ENCODE measurements around the gene RIC8B. TPM values are rescaled to one million over a fixed set of nuclear protein-coding genes. Genes with fewer than 3 reads are reported as not detected.

Gene RIC8B
- total and polyA plus RNA-seq, 2 of the 8 experiments (the other 6 are each of a cell fraction or from before 2014, with no cell fraction given), result 8.2 to 25.3 TPM

GRCh38 chr12:106907411-106907810 is 132.9 kb downstream of the RIC8B start:
- TF ChIP-seq JUND (IDR thresholded peaks at IDR 0.05; ENCODE audit: low read length) (no peak), CEBPB (IDR thresholded peaks at IDR 0.05; ENCODE audit: low read depth, low read length) (no peak), TEAD4 (IDR thresholded peaks at IDR 0.05; ENCODE audit: low read depth, low read length) (no peak), POU5F1 (IDR thresholded peaks at IDR 0.05; ENCODE audit: low read depth, low read length) (no peak), FOSL1 (IDR thresholded peaks at IDR 0.05; ENCODE audit: insufficient read depth, low read depth, low read length) (no peak), SAP30 (IDR thresholded peaks at IDR 0.05; ENCODE audit: insufficient read depth, insufficient replicate concordance, low read length) (no peak), KDM1A (IDR thresholded peaks at IDR 0.05; ENCODE audit: borderline replicate concordance, low read length) (peak; percentile 55; the same call in 1 of the 2 replicates)
- Histone ChIP-seq H2BK120ac (replicated peaks; ENCODE audit: low read depth, low read length) (no peak overlapping the region), H3K9ac (replicated peaks in 1 of 4; ENCODE audit: extremely low read depth in 1 of 4, low read depth in 3 of 4, low read length in 3 of 4) (no peak overlapping the region), H3K4ac (replicated peaks; ENCODE audit: insufficient read length, low read depth, low read length) (no peak overlapping the region), H3K27me3 (replicated peaks in 1 of 4; ENCODE audit: control insufficient read depth in 3 of 4, extremely low read depth in 1 of 4, insufficient read depth in 3 of 4, low read length in 3 of 4) (peaks cover 2 to 10% (median 7%) of the 10 kb centered on the region in 4 experiments; a peak in 6 of 7 replicates), H3K18ac (ENCODE audit: extremely low read depth, low read length) (no peak overlapping the region), H3K56ac (replicated peaks; ENCODE audit: insufficient read length, low read depth, low read length) (no peak overlapping the region), H3K4me1 (replicated peaks in 1 of 4; ENCODE audit: control insufficient read depth in 3 of 4, insufficient read depth in 4 of 4, low read length in 3 of 4) (peaks cover 0 to 2% (median 0%) of the 10 kb centered on the region in 4 experiments; a peak in 3 of 7 replicates), H2BK15ac (ENCODE audit: low read length) (no peak overlapping the region), H3K23me2 (ENCODE audit: low read depth, low read length) (peaks cover 7% of the 10 kb centered on the region), H2AK5ac (ENCODE audit: low read depth, low read length) (no peak overlapping the region), H4K8ac (ENCODE audit: extremely low read depth, insufficient read depth, low read length) (no peak overlapping the region), H3K79me2 (ENCODE audit: control insufficient read depth in 1 of 2, insufficient read depth in 2 of 2, low read length in 2 of 2) (no peaks in the 10 kb centered on the region), H4K20me1 (replicated peaks in 1 of 2; ENCODE audit: control insufficient read depth in 1 of 2, insufficient read depth in 2 of 2, low read length in 2 of 2) (no peaks in the 10 kb centered on the region), H4K91ac (replicated peaks; ENCODE audit: insufficient read length, low read length) (no peak overlapping the region), H3K4me2 (ENCODE audit: insufficient read depth in 1 of 2, low read depth in 2 of 2, low read length in 2 of 2) (no peak overlapping the region), H3K14ac (ENCODE audit: insufficient read length) (no peak overlapping the region), H2BK20ac (ENCODE audit: low read length) (no peak overlapping the region), H2BK5ac (ENCODE audit: low read depth, low read length) (no peak overlapping the region), H3K9me3 (ENCODE audit: insufficient read depth in 2 of 2, low read depth in 1 of 2, low read length in 1 of 2) (no peaks in the 10 kb centered on the region), H3K36me3 (ENCODE audit: control insufficient read depth in 2 of 4, insufficient read depth in 4 of 4, low read length in 3 of 4) (no peaks in the 10 kb centered on the region), H3K79me1 (ENCODE audit: low read depth, low read length) (no peaks in the 10 kb centered on the region), H3K27ac (ENCODE audit: low read depth, low read length) (no peak overlapping the region), H2AFZ (ENCODE audit: low read length) (no peak overlapping the region), H4K5ac (ENCODE audit: insufficient read length, low read depth, low read length) (no peak overlapping the region), H2BK12ac (ENCODE audit: low read depth, low read length) (no peak overlapping the region), H3K4me3 (ENCODE audit: extremely low read depth in 1 of 4, insufficient read depth in 2 of 4, low read depth in 3 of 4, low read length in 4 of 4) (no peak overlapping the region), H3K23ac (ENCODE audit: insufficient read length) (no peak overlapping the region)
- CTCF ChIA-PET (ENCODE audit: partially characterized antibody), result interaction anchor here (0.6 to 6.0 kb wide), 7 partner anchors 10 to 1498 kb away, joined by 3 to 50 read pairs (median 3); no protein-coding TSS in a partner anchor
- POLR2A ChIA-PET (ENCODE audit: partially characterized antibody), result no interaction called here
- FAIRE-seq, result no peak
- no peak for DNase-seq (ENCODE audit: low read depth in 1 of 2, low spot score in 2 of 2)
- WGBS, 2 experiments (ENCODE audit: extremely low coverage in 1 of 2, insufficient coverage in 1 of 2, insufficient read length in 1 of 2, insufficient replicate concordance in 2 of 2, low coverage in 1 of 2, low lambda C conversion rate in 2 of 2, missing lambda C conversion rate in 1 of 2), result 82% methylated on average over 5 of the region's 5 CpGs; no CpG with 5 or more reads in 1 of the 2 experiments
